NB4 (cell line): Measurements from ENCODE around the gene ZNF652.

Experiments used
- MYC ChIP-seq: IDR thresholded peaks from 2 replicates; pipeline ENCODE4 v1.6.1; 2011; ENCODE audit warnings: low read depth, low read length
- POLR2A ChIP-seq: IDR thresholded peaks from 2 replicates; pipeline ENCODE4 v1.6.1; 2011; ENCODE audit warnings: mild to moderate bottlenecking; ENCODE audit not compliant: insufficient read length; ENCODE audit errors: extremely low read depth
- TF ChIP-seq, protein P1 (sequence below): IDR thresholded peaks from one replicate; pipeline ENCODE4 v1.5.1; 2012; ENCODE audit warnings: low read depth, low read length
- TF ChIP-seq, protein P2 (sequence below): IDR thresholded peaks from 2 replicates; pipeline ENCODE4 v1.6.1; 2011; ENCODE audit warnings: low read depth, low read length

DNA sequence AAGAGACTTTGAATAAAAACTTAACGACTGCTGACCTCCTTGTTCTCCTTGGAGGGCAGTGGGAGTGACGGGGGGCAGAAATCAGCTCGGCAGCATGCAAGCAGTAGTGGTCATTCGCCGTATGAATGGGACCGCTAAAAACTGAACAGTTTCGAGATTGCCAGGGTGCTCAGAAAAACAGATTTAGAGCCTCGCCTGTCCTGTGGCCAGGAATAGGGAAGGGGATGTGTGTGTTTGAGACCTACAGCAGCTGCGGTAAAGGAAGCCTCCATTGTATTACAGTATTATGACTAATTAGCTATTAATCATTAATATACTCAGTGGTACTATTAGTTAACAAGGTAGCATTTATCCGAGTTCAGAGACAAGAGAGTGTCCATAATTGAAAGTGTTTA is 670 bp upstream of the ZNF652 start:
- TF ChIP-seq, protein P1, sequence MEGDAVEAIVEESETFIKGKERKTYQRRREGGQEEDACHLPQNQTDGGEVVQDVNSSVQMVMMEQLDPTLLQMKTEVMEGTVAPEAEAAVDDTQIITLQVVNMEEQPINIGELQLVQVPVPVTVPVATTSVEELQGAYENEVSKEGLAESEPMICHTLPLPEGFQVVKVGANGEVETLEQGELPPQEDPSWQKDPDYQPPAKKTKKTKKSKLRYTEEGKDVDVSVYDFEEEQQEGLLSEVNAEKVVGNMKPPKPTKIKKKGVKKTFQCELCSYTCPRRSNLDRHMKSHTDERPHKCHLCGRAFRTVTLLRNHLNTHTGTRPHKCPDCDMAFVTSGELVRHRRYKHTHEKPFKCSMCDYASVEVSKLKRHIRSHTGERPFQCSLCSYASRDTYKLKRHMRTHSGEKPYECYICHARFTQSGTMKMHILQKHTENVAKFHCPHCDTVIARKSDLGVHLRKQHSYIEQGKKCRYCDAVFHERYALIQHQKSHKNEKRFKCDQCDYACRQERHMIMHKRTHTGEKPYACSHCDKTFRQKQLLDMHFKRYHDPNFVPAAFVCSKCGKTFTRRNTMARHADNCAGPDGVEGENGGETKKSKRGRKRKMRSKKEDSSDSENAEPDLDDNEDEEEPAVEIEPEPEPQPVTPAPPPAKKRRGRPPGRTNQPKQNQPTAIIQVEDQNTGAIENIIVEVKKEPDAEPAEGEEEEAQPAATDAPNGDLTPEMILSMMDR = no peak
- no peak for TF ChIP-seq POLR2A
- TF ChIP-seq, protein P2, sequence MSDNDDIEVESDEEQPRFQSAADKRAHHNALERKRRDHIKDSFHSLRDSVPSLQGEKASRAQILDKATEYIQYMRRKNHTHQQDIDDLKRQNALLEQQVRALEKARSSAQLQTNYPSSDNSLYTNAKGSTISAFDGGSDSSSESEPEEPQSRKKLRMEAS = no peak
- no peak for TF ChIP-seq MYC
